Suprapubic skin (tissue), 4 donors: ENCODE results near the gene AQR. TPM values are rescaled to one million over a fixed set of nuclear protein-coding genes. Genes with fewer than 3 reads are reported as not detected.

Experiments used
- DNase-seq, 2 donors: peaks; one replicate each; pipeline ENCODE4 v3.0.0-alpha.2; 2019; ENCODE audit warnings: low spot score in 2 of 2
- H3K27ac ChIP-seq: fragments of 200-600 bp; sonication (generic); one replicate; pipeline ENCODE4 v1.5.1; 2019
- H3K27me3 ChIP-seq: fragments of 200-600 bp; sonication (generic); one replicate; pipeline ENCODE4 v1.5.1; 2019
- H3K36me3 ChIP-seq: fragments of 200-600 bp; sonication (generic); one replicate; pipeline ENCODE4 v1.5.1; 2019
- H3K4me1 ChIP-seq: fragments of 200-600 bp; sonication (generic); one replicate; pipeline ENCODE4 v1.5.1; 2019
- H3K4me3 ChIP-seq: fragments of 200-600 bp; sonication (generic); one replicate; pipeline ENCODE4 v1.5.1; 2019; ENCODE audit warnings: mild to moderate bottlenecking
- H3K9me3 ChIP-seq: fragments of 200-600 bp; sonication (generic); one replicate; pipeline ENCODE4 v1.5.1; 2019
- CTCF ChIP-seq, 2 donors: fragments of 200-600 bp in 1 of 2; fragments of 450-650 bp in 1 of 2; sonication (generic) in 1 of 2; IDR thresholded peaks; one replicate each; pipeline ENCODE4 v1.5.1; 2016 to 2019; ENCODE audit warnings: antibody characterized with exemption in 2 of 2, mild to moderate bottlenecking in 1 of 2, moderate library complexity in 1 of 2
- EP300 ChIP-seq: sonication (generic); formaldehyde crosslinking; IDR thresholded peaks from one replicate; pipeline ENCODE4 v1.6.1; 2017; ENCODE audit warnings: antibody characterized with exemption
- POLR2A ChIP-seq, 2 donors: fragments of 450-650 bp; IDR thresholded peaks; one replicate each; pipeline ENCODE4 v1.6.1; 2017; ENCODE audit warnings: antibody characterized with exemption in 2 of 2, mild to moderate bottlenecking in 2 of 2, moderate library complexity in 2 of 2
- POLR2AphosphoS5 ChIP-seq, 3 donors: sonication (generic); formaldehyde crosslinking; IDR thresholded peaks; one replicate each; pipeline ENCODE4 v1.6.1; 2017; ENCODE audit warnings: antibody characterized with exemption in 3 of 3
- WGBS: methylation state at CpG from one replicate; pipeline ENCODE4 v1.1.5; 2018; 5-methylcytosine and 5-hydroxymethylcytosine counted together
- total RNA-seq, 4 donors: library from RNA; depleted of rRNA; stranded (reverse); fragments of >200 nt; gene quantifications; one replicate each; pipeline ENCODE4 v1.1.0, GENCODE V29; 2016

The AQR gene
- total RNA-seq, 4 donors from 2014 or later, result 21.8 to 41.1 (median 25.7) TPM

GRCh38 chr15:34837246-34838016 lies 132.1 kb downstream of the AQR start:
- Histone ChIP-seq H3K4me1 (no peaks in the 10 kb centered on the region), H3K27me3 (no peaks in the 10 kb centered on the region), H3K9me3 (no peaks in the 10 kb centered on the region), H3K27ac (no peak overlapping the region), H3K36me3 (no peaks in the 10 kb centered on the region), H3K4me3 (no peak overlapping the region)
- TF ChIP-seq POLR2AphosphoS5 (IDR thresholded peaks at IDR 0.05), result no peak
- DNase-seq, result no peak
- 59% methylated on average over 6 of the region's 6 CpGs for WGBS

- no peak for TF ChIP-seq CTCF (IDR thresholded peaks at IDR 0.05)
- no peak for TF ChIP-seq POLR2AphosphoS5 (IDR thresholded peaks at IDR 0.05)
- no peak for TF ChIP-seq POLR2A (IDR thresholded peaks at IDR 0.05)
- no peak for TF ChIP-seq EP300
- H3K36me3 ChIP-seq, result no peaks in the 10 kb centered on the region
- no peak overlapping the region for H3K27ac ChIP-seq
- no peaks in the 10 kb centered on the region for H3K9me3 ChIP-seq
- WGBS, result 83% methylated on average over 5 of the region's 5 CpGs
- H3K4me3 ChIP-seq, result no peak overlapping the region
- no peaks in the 10 kb centered on the region for H3K27me3 ChIP-seq
- DNase-seq, result no peak
- no peaks in the 10 kb centered on the region for H3K4me1 ChIP-seq
These were observed 141.2 kb downstream of the AQR start for GRCh38 chr15:34828145-34828911.

DNA sequence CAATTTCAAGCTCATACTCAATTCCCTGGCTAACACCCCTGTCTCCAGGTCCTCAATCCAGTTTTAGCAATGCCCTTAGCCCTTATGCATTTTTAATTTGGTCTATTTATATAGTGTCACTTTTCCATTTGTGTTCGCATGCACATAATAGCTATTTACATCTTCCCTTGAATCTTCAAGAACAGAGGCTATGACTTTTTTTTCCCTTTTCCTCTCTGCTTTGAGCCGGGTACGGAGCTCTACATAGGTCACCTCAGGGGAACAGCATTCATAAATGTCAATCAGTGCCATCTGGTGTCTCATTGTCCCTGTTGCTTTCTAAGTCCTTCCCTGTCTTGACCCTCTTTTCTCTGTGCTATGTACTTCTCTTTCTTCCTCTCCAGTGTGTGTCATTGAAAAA lies 147.7 kb downstream of the AQR start:
- DNase-seq, result no peak
- no peak for TF ChIP-seq EP300
- TF ChIP-seq CTCF (IDR thresholded peaks at IDR 0.05), result no peak
- Histone ChIP-seq H3K27me3 (no peaks in the 10 kb centered on the region), H3K27ac (no peak overlapping the region), H3K9me3 (no peaks in the 10 kb centered on the region), H3K4me1 (no peaks in the 10 kb centered on the region), H3K4me3 (no peak overlapping the region), H3K36me3 (no peaks in the 10 kb centered on the region)
- 60% methylated on average over 3 of the region's 3 CpGs for WGBS

DNA sequence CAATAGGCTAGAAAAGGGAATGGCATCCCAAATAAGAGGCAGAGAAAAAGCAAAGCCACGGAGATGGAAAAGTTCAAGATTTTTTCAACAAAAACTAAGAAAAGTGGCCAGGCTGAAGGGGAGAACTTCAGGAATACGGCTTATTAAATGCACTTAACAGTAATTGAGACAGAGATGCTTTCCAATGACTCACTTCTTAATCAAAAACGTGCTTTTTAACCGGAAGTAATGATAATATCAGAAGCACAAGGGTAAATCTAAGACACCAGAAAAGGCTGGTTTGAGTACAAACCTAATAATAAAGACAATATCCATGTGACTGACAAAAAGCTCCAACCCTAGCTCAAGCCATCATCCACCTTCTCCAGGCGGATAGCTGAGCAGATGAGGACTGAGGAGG lies 149.4 kb downstream of the AQR start:
- H3K9me3 ChIP-seq, result no peaks in the 10 kb centered on the region
- H3K27ac ChIP-seq, result no peak overlapping the region
- H3K27me3 ChIP-seq, result no peaks in the 10 kb centered on the region
- H3K4me3 ChIP-seq, result no peak overlapping the region
- no peaks in the 10 kb centered on the region for H3K4me1 ChIP-seq
- no peaks in the 10 kb centered on the region for H3K36me3 ChIP-seq
- TF ChIP-seq POLR2A (IDR thresholded peaks at IDR 0.05) (no peak), POLR2AphosphoS5 (IDR thresholded peaks at IDR 0.05) (no peak), EP300 (no peak), CTCF (IDR thresholded peaks at IDR 0.05) (no peak)
- 75% methylated on average over 5 of the region's 5 CpGs for WGBS
- no peak for DNase-seq

DNA sequence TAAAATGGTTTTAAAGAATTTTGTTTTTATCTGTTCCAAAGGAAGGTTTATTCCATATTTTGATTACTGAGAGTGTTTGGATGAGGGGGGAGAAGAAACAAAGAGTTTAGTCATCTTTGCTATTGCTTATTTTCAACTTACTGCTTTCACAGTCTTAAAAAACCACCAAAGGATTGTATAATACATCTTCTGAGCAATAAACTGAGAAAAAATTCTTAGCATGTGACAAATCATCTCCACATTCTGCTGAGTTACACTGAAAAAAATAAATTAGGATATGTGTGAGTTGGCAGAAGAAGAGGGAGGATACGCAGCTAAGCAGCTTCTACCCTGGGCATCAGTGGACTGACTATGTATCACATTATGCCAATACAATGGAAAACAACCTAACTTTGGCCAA lies 151.0 kb downstream of the AQR start:
- 74% methylated on average over 1 of the region's 1 CpG for WGBS

More for the DNA sequence above, 151.0 kb downstream of the AQR start:
- Histone ChIP-seq H3K9me3 (no peaks in the 10 kb centered on the region), H3K4me3 (no peak overlapping the region), H3K27ac (no peak overlapping the region), H3K4me1 (no peaks in the 10 kb centered on the region), H3K27me3 (no peaks in the 10 kb centered on the region), H3K36me3 (no peaks in the 10 kb centered on the region)
- TF ChIP-seq EP300, result no peak
- no peak for TF ChIP-seq POLR2A (IDR thresholded peaks at IDR 0.05)
- no peak for TF ChIP-seq POLR2AphosphoS5 (IDR thresholded peaks at IDR 0.05)
- TF ChIP-seq CTCF (IDR thresholded peaks at IDR 0.05), result no peak
- no peak for DNase-seq
